Measurements from ENCODE around the gene GLRA1.
"Not testable (repeated sequence)": the region's sequence is repeated elsewhere in the genome, so short reads cannot be mapped to it uniquely, and the experiment has no call there.

Gene GLRA1

DNA sequence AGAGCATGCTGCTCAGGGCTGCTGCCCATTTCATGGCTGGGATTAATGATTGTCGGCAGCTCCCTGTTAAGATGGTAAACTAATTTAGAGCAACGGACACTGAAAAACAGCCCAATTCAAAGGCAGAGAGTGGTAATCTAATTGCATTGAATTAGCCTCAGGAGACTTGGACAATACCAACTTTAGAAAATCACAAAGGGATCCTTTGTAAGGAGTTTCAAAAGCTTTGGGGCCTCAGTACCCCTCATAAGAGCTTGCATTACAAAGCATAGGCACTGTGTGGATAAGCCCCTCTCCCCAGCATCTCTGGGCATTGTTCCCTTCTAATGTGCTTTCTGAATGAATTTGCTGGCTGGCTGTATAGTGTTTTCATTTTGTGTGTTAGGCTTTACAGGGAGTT lies 6.7 kb downstream of the GLRA1 start:
- DNase-seq (ENCODE audit: low read depth, low spot score), result no peak

DNA sequence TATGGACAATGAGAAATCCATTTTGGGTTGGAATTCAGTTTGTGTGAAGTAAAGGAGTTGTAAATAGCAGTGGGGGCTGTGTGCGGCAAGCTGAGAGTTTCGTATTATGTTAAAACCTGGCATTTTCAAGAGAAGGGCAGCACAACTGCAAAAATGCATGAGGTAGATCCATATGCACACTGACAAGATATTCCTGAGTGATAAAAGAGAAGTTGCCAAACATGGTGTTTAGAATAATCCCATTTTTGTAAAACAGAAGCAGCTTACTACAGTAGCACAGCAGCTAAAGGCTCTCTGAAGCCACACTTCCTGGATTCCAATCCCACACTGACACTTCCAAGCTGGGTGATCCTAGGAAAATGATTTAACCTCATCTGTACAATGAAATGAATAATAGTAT lies 11.2 kb downstream of the GLRA1 start:
- DNase-seq (ENCODE audit: low read depth, low spot score), result no peak

GRCh38 chr5:151912360-151912759 lies 12.3 kb downstream of the GLRA1 start:
- no peak for DNase-seq (ENCODE audit: low read depth, low spot score)

GRCh38 chr5:151911011-151911410 lies 13.6 kb downstream of the GLRA1 start:
- no peak for DNase-seq (ENCODE audit: low read depth, low spot score)

- DNase-seq (ENCODE audit: low read depth, low spot score), result no peak
Observed at GRCh38 chr5:151909628-151910027, 15.0 kb downstream of the GLRA1 start.

DNA sequence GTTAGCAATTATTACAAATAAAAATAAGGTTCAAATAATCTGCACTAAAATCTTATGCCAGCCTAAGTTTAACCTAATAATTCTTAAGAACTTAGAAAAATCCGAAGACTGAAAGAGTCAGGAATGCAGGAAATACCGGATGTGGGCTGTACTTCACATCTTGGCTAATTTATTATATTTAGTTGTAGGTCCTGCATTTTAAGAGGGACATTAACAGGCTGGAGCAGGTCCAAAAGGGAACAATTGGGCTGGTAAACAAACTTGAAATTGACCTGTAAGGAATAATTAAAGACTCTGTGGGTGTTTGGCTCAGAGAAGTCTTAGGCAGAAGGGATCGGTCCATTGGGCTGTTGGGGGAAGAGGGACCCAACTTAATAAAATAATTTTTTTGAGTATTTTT lies 18.4 kb downstream of the GLRA1 start:
- DNase-seq (ENCODE audit: low read depth, low spot score), result no peak

GRCh38 chr5:151905557-151905961 lies 19.1 kb downstream of the GLRA1 start:
- DNase-seq (ENCODE audit: low read depth, low spot score), result no peak

DNA sequence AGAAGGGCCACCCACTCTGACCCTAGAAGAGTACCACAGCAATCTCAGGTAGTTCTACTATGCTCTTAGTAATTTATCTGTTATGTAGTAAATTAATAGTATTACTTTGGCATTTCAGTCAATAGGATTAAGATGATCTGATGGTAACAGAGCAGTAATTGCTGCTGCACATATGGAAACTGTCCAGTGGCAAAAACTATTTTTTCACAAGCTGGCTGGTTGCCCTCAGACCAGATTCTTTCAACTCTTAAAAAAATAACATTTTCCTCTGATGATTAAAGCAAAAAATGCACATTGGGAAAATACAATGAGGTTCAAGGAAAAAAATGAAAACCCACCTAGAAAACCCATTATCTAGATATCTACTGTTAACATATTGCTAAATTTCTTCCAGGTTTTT lies 19.7 kb downstream of the GLRA1 start:
- no peak for DNase-seq (ENCODE audit: low read depth, low spot score)

DNA sequence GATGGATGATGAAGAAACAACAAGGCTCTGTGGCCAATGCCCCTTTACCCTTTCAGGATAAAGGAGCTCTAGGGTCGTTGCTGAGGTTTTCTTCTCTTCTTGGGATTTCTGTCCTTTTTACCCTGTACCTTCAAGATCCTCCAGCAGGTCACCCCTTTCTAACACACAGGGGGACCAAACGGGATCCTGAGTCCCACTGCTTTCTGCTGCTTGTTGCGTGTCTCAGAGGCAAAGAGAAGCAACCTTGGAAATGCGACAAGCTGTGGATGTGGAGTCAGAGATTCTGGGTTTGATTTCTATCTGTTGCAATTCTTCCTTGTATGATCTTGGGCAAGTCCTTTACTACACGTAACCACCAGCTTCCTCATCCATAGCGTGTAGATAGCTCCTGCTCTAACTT lies 20.5 kb downstream of the GLRA1 start:
- DNase-seq (ENCODE audit: low read depth, low spot score), result no peak

DNA sequence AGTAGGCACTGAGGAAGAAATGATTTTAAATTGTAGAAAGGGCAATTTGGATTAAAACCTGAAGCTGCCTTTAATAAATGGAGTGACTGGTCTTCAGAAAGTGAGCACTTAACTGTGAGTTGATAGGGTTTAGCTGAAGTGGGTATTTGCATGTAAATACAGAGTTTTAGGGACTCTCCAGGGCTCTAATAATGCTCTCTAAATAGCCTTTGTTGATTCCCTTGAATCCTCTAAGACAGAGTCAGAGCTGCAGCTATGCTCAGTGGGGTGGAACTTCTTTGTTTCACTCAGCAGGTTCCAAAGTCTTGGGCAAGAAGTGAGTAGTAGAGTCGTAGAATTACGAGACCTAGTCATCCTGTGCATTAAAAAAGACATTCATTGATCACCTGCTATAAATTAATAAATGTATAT lies 21.4 kb downstream of the GLRA1 start:
- DNase-seq (ENCODE audit: low read depth, low spot score), result no peak

- DNase-seq (ENCODE audit: low read depth, low spot score), result no peak
Observed at GRCh38 chr5:151902215-151902614, 22.4 kb downstream of the GLRA1 start.

- no peak for DNase-seq (ENCODE audit: low read depth, low spot score)
Observed at GRCh38 chr5:151901611-151902010, 23.0 kb downstream of the GLRA1 start.

- DNase-seq (ENCODE audit: low read depth, low spot score), result no peak
Observed at GRCh38 chr5:151900891-151901290, 23.8 kb downstream of the GLRA1 start.

GRCh38 chr5:151899399-151899798 lies 25.3 kb downstream of the GLRA1 start:
- no peak for DNase-seq (ENCODE audit: low read depth, low spot score)

DNA sequence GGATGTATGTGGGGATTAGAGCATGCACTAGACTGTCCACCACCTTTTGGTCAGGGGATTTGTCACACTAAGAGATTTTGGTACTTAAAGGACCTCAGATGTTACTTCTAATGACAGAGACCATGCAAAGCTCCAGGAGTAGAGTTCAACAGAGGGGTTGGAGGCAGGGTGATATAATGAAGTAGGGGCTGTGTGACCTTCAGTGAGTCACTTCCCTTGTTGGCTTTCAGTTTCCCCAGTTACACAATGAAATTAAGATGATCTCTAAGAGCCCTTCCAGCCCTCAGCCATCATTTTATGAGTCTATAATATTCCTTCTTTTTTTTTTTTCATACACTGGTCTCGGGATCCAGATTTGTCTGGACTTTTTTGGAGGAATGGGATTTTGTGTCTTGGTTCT lies 26.8 kb downstream of the GLRA1 start:
- no peak for DNase-seq (ENCODE audit: low read depth, low spot score)

DNA sequence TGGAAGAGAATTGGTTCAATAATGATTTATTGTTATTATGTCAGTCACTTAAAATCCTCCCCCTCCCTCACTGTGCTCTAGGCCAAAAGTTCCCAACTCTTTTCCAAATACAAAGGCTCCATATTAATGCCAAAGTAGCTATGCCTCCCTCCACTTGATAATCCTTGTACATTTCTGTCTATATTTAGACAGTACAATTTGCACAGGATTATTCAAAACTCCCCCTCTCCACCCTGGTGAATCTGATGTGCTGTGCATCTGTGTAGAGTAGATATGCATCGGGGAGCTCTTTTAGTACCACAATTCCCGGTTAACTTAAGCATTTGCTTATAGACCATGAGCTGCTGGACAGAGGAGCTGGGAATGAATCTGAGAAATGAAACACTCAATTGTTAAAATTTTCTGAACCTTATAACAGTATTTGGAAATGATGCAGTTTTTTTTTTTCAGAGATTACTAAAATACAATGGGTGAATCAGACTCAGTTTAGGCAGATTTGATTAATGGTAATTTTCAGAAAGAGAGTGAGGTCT lies 27.6 kb downstream of the GLRA1 start:
- no peak for DNase-seq (ENCODE audit: low read depth, low spot score)

DNA sequence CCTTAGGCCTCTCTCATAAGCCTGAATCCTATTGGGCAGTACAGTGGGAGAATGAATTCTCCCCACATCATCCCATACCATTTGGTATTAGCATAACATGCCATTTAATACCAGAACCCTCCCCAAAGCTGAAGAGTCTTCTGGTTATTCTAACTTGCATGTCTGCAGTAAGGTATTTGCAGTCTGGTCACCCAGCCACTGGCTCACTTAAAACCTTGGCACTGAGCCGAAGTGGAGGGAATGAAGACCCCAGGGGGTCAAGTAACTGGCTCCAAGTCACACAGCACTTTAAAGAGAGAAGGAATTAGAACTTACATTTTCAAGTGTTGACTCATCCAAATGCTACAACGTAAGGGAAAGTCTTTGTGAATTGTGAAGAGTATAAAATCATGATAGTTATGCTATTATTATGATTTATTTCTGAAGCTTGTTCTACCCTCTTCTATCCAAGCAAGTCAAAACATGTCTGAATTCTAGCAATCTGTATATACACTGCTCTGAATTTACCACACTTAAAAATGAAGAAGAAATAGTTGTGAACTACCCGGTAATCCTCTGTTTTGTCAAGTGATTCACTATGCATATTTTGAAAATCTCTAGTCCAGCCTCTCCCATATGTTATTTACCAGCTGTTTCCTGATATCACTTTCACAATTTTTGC lies 28.5 kb downstream of the GLRA1 start:
- DNase-seq (ENCODE audit: low read depth, low spot score), result no peak

GRCh38 chr5:151895660-151896030 lies 29.0 kb downstream of the GLRA1 start:
- no peak for DNase-seq (ENCODE audit: low read depth, low spot score)

- not testable (repeated sequence) for DNase-seq (ENCODE audit: low read depth, low spot score)
Observed at GRCh38 chr5:151893485-151893884, 31.2 kb downstream of the GLRA1 start.

GRCh38 chr5:151892393-151892792 lies 32.3 kb downstream of the GLRA1 start:
- no peak for DNase-seq (ENCODE audit: low read depth, low spot score)

- no peak for DNase-seq (ENCODE audit: low read depth, low spot score)
Observed at GRCh38 chr5:151890299-151890698, 34.4 kb downstream of the GLRA1 start.

GRCh38 chr5:151889614-151890013 lies 35.0 kb downstream of the GLRA1 start:
- DNase-seq (ENCODE audit: low read depth, low spot score), result no peak

GRCh38 chr5:151886546-151887275 lies 37.9 kb downstream of the GLRA1 start:
- DNase-seq (ENCODE audit: low read depth, low spot score), result no peak

Data from activated CD4-positive, CD25-positive, alpha-beta regulatory T cell treated with anti-CD3 and anti-CD28 coated beads, Interleukin-2, amount 50 U/mL, for 16 hours (primary cell).